ENCODE data around the gene MEF2B. TPM values are rescaled to one million over a fixed set of nuclear protein-coding genes. Genes with fewer than 3 reads are reported as not detected.

The MEF2B gene
- total RNA-seq (2022) (1.7 and 2.3 TPM in 2 replicates), Bru-seq, nascent RNA (percentile 31 among the genes with signal in this experiment), BruChase-seq, experiment 1, labeled RNA remaining after a 6-hour chase (percentile 60 among the genes with signal in this experiment), BruChase-seq, experiment 2, labeled RNA remaining after a 2-hour chase (percentile 52 among the genes with signal in this experiment)
- long read RNA-seq = 0 reads

DNA sequence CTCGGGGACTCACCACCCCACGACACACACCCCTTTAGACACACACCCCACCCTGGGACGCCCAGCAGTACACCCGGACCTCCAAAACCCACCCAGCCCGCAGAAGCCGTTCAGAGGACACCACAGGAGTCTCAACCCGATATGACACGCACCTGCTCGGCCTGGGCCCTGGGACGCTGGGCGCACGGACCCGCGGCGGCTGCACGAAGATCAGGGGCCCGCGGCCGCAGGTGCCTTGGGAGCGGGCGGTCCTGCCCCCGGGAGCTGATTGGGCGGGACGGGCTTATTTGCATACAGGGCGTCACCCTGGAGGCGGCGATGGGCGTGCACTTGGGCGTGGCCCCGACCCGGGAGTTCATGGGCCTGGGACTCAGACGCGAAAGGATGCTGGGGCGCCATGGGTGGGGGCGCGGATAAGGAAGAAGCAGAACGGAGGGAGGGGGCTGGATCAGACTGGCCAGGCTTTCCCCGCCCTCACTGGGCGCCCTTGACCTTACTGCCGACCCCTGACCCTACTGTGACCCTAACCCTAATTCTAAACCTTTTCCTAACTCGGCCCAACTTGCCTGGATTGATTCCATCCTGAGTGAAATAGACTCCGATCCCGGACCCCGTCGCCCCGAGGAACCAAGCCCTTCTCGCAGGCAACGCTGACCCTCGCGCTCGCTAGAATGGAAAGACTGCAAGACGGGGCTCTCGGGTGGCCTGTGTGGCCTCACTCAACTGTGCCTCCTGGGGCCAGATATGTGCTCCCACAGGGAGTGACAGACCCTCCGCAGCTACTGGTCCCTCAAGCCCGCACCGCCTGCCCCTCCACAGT is at the start of gene MEF2B:
MEF2B (minus strand) TSS at position 211 of the 820 bp plus-strand sequence. CDS start 19,528 bp downstream, outside the sequence.
- TF ChIP-seq CTCF (IDR thresholded peaks at IDR 0.05; ENCODE audit: unreplicated experiment) = no peak
- Mint-ChIP-seq H3K9me3 (ENCODE audit: low read depth, unreplicated experiment) (no peaks in the 10 kb centered on the region), H3K4me3 (ENCODE audit: low read depth, unreplicated experiment) (peak within 1 kb of the TSS; percentile 61), H3K27me3 (ENCODE audit: unreplicated experiment) (no peaks in the 10 kb centered on the region), H3K4me1 (ENCODE audit: low read depth, unreplicated experiment) (no peaks in the 10 kb centered on the region), H3K27ac (ENCODE audit: unreplicated experiment) (no peak within 1 kb of the TSS), H3K36me3 (ENCODE audit: insufficient read depth, unreplicated experiment) (peaks cover 23% of the 10 kb centered on the region)
- DNase-seq = peak; percentile 84
- CTCF ChIA-PET = interaction anchor here (1.0 kb wide), 1 partner anchor 33 kb away, joined by 3 read pairs; the partner anchor contains the start of gene NR2C2AP
- no TSS peak for BruUV-seq (replicated peaks)
- intact Hi-C loops (cut with micrococcal nuclease; ENCODE audit: unreplicated experiment) = no loop called here

- no peak overlapping the region for H3K4me3 Mint-ChIP-seq (ENCODE audit: low read depth, unreplicated experiment)
- H3K27ac Mint-ChIP-seq (ENCODE audit: unreplicated experiment) = no peak overlapping the region
- H3K27me3 Mint-ChIP-seq (ENCODE audit: unreplicated experiment) = peaks cover 17% of the 10 kb centered on the region
- intact Hi-C loops (cut with micrococcal nuclease; ENCODE audit: unreplicated experiment) = no loop called here
- no peak for TF ChIP-seq CTCF (IDR thresholded peaks at IDR 0.05; ENCODE audit: unreplicated experiment)
- CTCF ChIA-PET = no interaction called here
- no peak for DNase-seq
- H3K36me3 Mint-ChIP-seq (ENCODE audit: insufficient read depth, unreplicated experiment) = no peaks in the 10 kb centered on the region
- no TSS peak for BruUV-seq (replicated peaks)
- no peaks in the 10 kb centered on the region for H3K4me1 Mint-ChIP-seq (ENCODE audit: low read depth, unreplicated experiment)
- no peaks in the 10 kb centered on the region for H3K9me3 Mint-ChIP-seq (ENCODE audit: low read depth, unreplicated experiment)
Observed at GRCh38 chr19:19218911-19219310, 48.8 kb upstream of the MEF2B start.

DNA sequence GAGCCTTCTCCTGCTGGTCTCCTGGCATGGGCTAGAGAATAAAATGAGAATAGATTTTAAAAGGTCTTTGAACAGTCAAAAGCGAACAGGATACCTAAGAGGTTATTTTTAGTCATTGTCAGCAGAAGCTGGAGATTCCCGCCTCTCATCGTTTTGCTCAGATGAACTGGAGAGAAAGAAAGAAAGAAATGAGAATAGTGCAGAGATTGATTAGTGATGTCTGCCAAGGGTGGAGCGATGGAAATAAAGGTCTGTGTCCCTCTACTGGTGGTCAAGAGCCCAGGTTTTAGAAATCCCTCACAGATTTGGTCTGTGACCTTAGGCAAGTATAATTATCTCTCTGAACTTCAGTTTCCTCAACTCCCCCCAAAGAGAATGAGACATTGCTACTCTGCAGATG is 47.0 kb upstream of the MEF2B start:
- no peaks in the 10 kb centered on the region for H3K9me3 Mint-ChIP-seq (ENCODE audit: low read depth, unreplicated experiment)
- CTCF ChIA-PET = no interaction called here
- no TSS peak for BruUV-seq (replicated peaks)
- H3K36me3 Mint-ChIP-seq (ENCODE audit: insufficient read depth, unreplicated experiment) = no peaks in the 10 kb centered on the region
- DNase-seq = no peak
- intact Hi-C loops (cut with micrococcal nuclease; ENCODE audit: unreplicated experiment) = no loop called here
- H3K4me1 Mint-ChIP-seq (ENCODE audit: low read depth, unreplicated experiment) = no peaks in the 10 kb centered on the region
- H3K27ac Mint-ChIP-seq (ENCODE audit: unreplicated experiment) = no peak overlapping the region
- peaks cover 30% of the 10 kb centered on the region for H3K27me3 Mint-ChIP-seq (ENCODE audit: unreplicated experiment)
- TF ChIP-seq CTCF (IDR thresholded peaks at IDR 0.05; ENCODE audit: unreplicated experiment) = no peak
- H3K4me3 Mint-ChIP-seq (ENCODE audit: low read depth, unreplicated experiment) = no peak overlapping the region

GRCh38 chr19:19215792-19216191 is 45.7 kb upstream of the MEF2B start:
- Mint-ChIP-seq H3K27ac (ENCODE audit: unreplicated experiment) (no peak overlapping the region), H3K27me3 (ENCODE audit: unreplicated experiment) (peaks cover 39% of the 10 kb centered on the region), H3K36me3 (ENCODE audit: insufficient read depth, unreplicated experiment) (no peaks in the 10 kb centered on the region), H3K4me3 (ENCODE audit: low read depth, unreplicated experiment) (no peak overlapping the region), H3K4me1 (ENCODE audit: low read depth, unreplicated experiment) (no peaks in the 10 kb centered on the region), H3K9me3 (ENCODE audit: low read depth, unreplicated experiment) (no peaks in the 10 kb centered on the region)
- intact Hi-C loops (cut with micrococcal nuclease; ENCODE audit: unreplicated experiment) = no loop called here
- CTCF ChIA-PET = no interaction called here
- no peak for DNase-seq
- no peak for TF ChIP-seq CTCF (IDR thresholded peaks at IDR 0.05; ENCODE audit: unreplicated experiment)
- BruUV-seq (replicated peaks) = no TSS peak

Data from Calu3 (cell line).